Breast epithelium (tissue), 4 donors: ENCODE data around the gene PHRF1. TPM values are rescaled to one million over a fixed set of nuclear protein-coding genes. Genes with fewer than 3 reads are reported as not detected.
A peak's percentile ranks its signal among the peaks of the same experiment; 100 is the strongest.
"Not testable (repeated sequence)": the region's sequence is repeated elsewhere in the genome, so short reads cannot be mapped to it uniquely, and the experiment has no call there.

Experiments
- DNase-seq, 2 donors: peaks; one replicate each; pipeline ENCODE4 v3.0.0-alpha.2; 2019; ENCODE audit warnings: low spot score in 2 of 2
- H3K27ac ChIP-seq, 2 donors: fragments of 200-600 bp; sonication (generic) in 1 of 2; one replicate each; pipeline ENCODE4 v1.5.1; 2016 to 2019; ENCODE audit warnings: mild to moderate bottlenecking in 1 of 2
- H3K27me3 ChIP-seq, 2 donors: fragments of 200-600 bp; sonication (generic) in 1 of 2; one replicate each; pipeline versions ENCODE4 v1.5.1 to v1.6.0; 2017 to 2019; ENCODE audit warnings: control low read depth in 1 of 2, mild to moderate bottlenecking in 1 of 2
- H3K36me3 ChIP-seq: fragments of 200-600 bp; one replicate; pipeline ENCODE4 v1.5.1; 2019
- H3K4me1 ChIP-seq, 2 donors: fragments of 200-600 bp; sonication (generic); one replicate each; pipeline ENCODE4 v1.5.1; 2016 to 2019; ENCODE audit warnings: control low read depth in 1 of 2
- H3K4me3 ChIP-seq, 3 donors: fragments of 200-600 bp; sonication (generic); 1 replicate in 2 of 3; 2 replicates in 1 of 3; pipeline ENCODE4 v1.5.1; 2016 to 2019; ENCODE audit warnings: mild to moderate bottlenecking in 3 of 3, moderate library complexity in 2 of 3
- H3K9me3 ChIP-seq, 2 donors: fragments of 200-600 bp; sonication (generic) in 1 of 2; one replicate each; pipeline ENCODE4 v1.5.1; 2016 to 2019; ENCODE audit warnings: control low read depth in 1 of 2
- CTCF ChIP-seq, 3 donors: fragments of 450-650 bp; IDR thresholded peaks; one replicate each; pipeline ENCODE4 v1.5.1; 2016 to 2017; ENCODE audit warnings: antibody characterized with exemption in 3 of 3, mild to moderate bottlenecking in 3 of 3, moderate library complexity in 3 of 3
- POLR2A ChIP-seq: fragments of 450-650 bp; IDR thresholded peaks from one replicate; pipeline ENCODE4 v1.6.1; 2016; ENCODE audit warnings: antibody characterized with exemption, mild to moderate bottlenecking, moderate library complexity
- POLR2AphosphoS5 ChIP-seq, 3 donors: sonication (generic); formaldehyde crosslinking; IDR thresholded peaks; one replicate each; pipeline ENCODE4 v1.6.1; 2017; ENCODE audit warnings: antibody characterized with exemption in 3 of 3
- intact Hi-C: fragments of 100-400 bp; cut with DNase I; formaldehyde crosslinking; loops from one replicate; pipeline ENCODE4 v1.15.1; 2023; ENCODE audit warnings: low total_unique reads
- total RNA-seq, 3 donors: library from RNA; depleted of rRNA; stranded (reverse); fragments of >200 nt; gene quantifications; one replicate each; pipeline ENCODE4 v1.1.0, GENCODE V29; 2016

The PHRF1 gene
- total RNA-seq, 3 donors from 2014 or later: 18.6 to 22.1 (median 21.3) TPM

DNA sequence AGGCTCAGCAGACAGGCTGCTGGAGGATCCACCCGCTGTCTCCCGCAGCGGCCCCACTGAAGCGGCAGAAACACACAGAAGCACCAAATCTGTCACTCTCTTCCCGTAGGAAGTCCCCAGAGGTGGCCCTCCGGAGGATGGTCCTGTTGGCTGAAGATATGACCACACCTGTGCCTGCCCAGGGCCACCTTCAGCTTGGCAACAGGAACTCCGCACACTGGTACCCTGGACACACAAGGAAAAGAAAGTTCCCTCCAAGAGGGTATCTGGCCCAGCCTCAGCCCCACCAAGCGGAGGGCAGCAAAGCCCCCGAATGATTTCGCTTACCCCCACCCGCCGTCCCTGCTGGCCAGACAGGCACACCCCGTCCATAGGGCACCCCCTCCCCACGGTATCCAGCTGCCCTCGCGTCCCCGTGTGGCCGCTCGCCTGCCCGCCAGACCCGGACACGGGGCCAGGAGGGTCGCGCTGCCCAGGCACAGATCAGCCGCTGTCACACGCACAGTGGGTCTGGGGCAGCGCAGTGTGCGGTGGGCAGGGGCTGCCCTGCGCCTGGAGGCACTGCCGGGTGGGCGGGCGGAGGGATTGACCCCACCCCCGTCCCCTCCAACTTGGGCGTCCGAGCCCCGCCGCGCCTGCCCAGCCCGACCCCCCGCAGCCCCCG lies 8.5 kb upstream of the PHRF1 start:
- Histone ChIP-seq H3K27me3 (no peaks in the 10 kb centered on the region), H3K4me3 (peak overlapping the region; percentile 53 to 79 (median 65)), H3K4me1 (peaks cover 0 to 7% of the 10 kb centered on the region in 2 donors), H3K27ac (peak overlapping the region; percentile 78 to 82), H3K9me3 (no peaks in the 10 kb centered on the region), H3K36me3 (no peaks in the 10 kb centered on the region)
- DNase-seq: no peak
- no peak for TF ChIP-seq CTCF (IDR thresholded peaks at IDR 0.05)
- no peak for TF ChIP-seq POLR2A
- no peak for TF ChIP-seq POLR2AphosphoS5 (IDR thresholded peaks at IDR 0.05)
- intact Hi-C loops: loop anchor here (10.0 kb wide), 1 partner anchor 207 kb away; the partner anchor contains the start of gene GATD1

GRCh38 chr11:568306-569157 lies 7.7 kb upstream of the PHRF1 start:
- peak; percentile 92 to 93 for DNase-seq
- Histone ChIP-seq H3K27ac (peak overlapping the region; percentile 78 to 82), H3K9me3 (no peaks in the 10 kb centered on the region), H3K4me3 (peak overlapping the region; percentile 53 to 79 (median 65)), H3K4me1 (peaks cover 0 to 7% of the 10 kb centered on the region in 2 donors), H3K36me3 (no peaks in the 10 kb centered on the region), H3K27me3 (no peaks in the 10 kb centered on the region)
- no peak for TF ChIP-seq POLR2A
- TF ChIP-seq POLR2AphosphoS5 (IDR thresholded peaks at IDR 0.05): peak in 1 of 3 donors; percentile 10
- intact Hi-C loops: loop anchor here (10.0 kb wide), 1 partner anchor 206 kb away; the partner anchor contains the start of gene GATD1

DNA sequence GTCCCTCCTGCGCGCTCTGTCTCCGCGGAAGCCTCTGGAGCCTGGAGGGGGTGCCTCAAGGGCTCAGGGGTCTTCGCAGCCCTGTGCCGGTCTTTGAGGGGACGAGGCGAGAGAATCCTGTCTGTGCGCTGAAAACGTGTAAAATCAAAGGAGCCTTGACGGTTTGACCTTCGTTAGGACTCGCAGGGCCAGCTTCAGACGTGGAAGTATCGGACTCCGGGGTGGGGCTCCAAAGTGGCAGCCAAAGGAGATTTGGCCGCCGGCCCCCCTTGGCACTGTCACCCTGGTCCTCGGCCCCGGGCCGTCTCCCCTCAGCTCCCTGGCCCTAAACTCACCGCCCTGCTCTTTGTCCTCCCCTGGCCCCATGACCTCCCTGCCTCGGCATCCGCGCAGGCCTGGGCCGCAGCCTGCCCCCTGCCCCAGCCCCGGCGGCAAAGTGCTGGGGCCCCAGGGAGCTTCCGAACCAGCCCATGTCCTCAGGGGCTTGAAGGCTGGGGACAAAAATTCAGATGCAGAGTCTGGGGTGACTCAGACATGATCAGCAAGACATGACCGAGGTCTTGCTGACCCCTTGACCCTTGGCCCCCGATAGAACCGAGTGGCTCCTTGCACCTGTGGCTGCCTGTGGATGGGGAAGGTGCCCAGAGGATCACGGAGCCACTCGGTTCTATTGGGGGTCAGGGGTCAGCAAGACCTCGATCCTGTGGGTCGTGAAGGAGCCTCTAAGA lies 6.9 kb upstream of the PHRF1 start:
- H3K27ac ChIP-seq: peak overlapping the region; percentile 78 to 82
- H3K4me1 ChIP-seq: peaks cover 0 to 9% of the 10 kb centered on the region in 2 donors
- H3K4me3 ChIP-seq: peak overlapping the region; percentile 53 to 79 (median 65)
- no peaks in the 10 kb centered on the region for H3K36me3 ChIP-seq
- TF ChIP-seq POLR2AphosphoS5 (IDR thresholded peaks at IDR 0.05): no peak
- TF ChIP-seq POLR2A: no peak
- TF ChIP-seq CTCF (IDR thresholded peaks at IDR 0.05): no peak
- H3K27me3 ChIP-seq: no peaks in the 10 kb centered on the region
- intact Hi-C loops: loop anchor here (10.0 kb wide), 1 partner anchor 205 kb away; the partner anchor contains the start of gene GATD1
- H3K9me3 ChIP-seq: no peaks in the 10 kb centered on the region
- no peak for DNase-seq

DNA sequence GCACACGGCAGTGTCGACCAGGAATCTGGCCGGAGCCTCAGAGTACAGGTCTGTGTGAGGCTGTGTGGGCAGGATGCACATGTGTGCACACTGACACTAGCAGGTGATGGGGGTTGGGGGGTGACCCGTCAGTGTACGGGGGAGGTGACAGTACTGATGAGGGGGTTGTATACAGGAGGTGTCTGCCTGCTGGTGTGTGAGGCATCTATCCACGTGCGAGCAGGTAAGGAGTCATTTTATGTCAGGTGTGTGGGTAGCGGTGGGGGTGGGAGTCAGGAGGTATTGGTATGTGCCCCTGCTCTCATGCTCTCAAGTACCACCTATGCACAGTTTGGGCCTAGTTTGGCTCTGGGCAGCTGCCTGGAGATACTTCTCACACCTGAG lies 4.5 kb upstream of the PHRF1 start:
- TF ChIP-seq POLR2A: no peak
- no peak for TF ChIP-seq POLR2AphosphoS5 (IDR thresholded peaks at IDR 0.05)
- no peak for TF ChIP-seq CTCF (IDR thresholded peaks at IDR 0.05)
- no peak overlapping the region for H3K27ac ChIP-seq
- H3K9me3 ChIP-seq: no peaks in the 10 kb centered on the region
- intact Hi-C loops: no loop called here
- peaks cover 0 to 16% of the 10 kb centered on the region in 2 donors for H3K4me1 ChIP-seq
- no peaks in the 10 kb centered on the region for H3K27me3 ChIP-seq
- no peaks in the 10 kb centered on the region for H3K36me3 ChIP-seq
- H3K4me3 ChIP-seq: no peak overlapping the region
- no peak for DNase-seq

GRCh38 chr11:573146-573759 lies 3.0 kb upstream of the PHRF1 start:
- intact Hi-C loops: no loop called here
- Histone ChIP-seq H3K36me3 (no peaks in the 10 kb centered on the region), H3K27ac (no peak overlapping the region), H3K27me3 (no peaks in the 10 kb centered on the region), H3K4me1 (peaks cover 10 to 26% of the 10 kb centered on the region in 2 donors), H3K4me3 (no peak overlapping the region), H3K9me3 (no peaks in the 10 kb centered on the region)
- no peak for TF ChIP-seq CTCF (IDR thresholded peaks at IDR 0.05)
- no peak for TF ChIP-seq POLR2A
- TF ChIP-seq POLR2AphosphoS5 (IDR thresholded peaks at IDR 0.05): no peak
- no peak for DNase-seq

DNA sequence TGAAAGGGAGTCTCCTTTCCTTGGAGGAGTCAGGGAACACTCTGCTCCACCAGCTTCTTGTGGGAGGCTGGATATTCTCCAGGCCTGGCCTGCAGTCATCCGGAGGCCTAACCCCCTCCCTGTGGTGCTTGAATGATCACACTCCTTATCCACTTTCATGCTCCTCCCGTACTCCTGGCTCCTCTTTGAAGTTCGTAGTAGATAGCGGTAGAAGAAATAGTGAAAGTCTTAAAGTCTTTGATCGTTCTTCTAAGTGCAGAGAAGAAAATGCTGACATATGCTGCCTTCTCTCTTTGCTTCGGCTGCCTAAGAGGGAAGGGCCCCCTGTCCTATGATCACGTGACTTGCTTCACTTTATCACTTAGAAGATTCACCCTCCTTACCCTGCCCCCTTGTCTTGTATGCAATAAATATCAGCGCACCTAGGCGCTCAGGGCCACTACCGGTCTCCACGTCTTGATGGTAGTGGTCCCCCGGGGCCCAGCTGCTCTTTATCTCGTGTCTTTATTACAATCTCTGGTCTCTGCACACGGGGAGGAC lies 2.2 kb upstream of the PHRF1 start:
- H3K36me3 ChIP-seq, DNase-seq, H3K27me3 ChIP-seq, H3K27ac ChIP-seq, H3K9me3 ChIP-seq, intact Hi-C loops: not testable (repeated sequence)
- Histone ChIP-seq H3K4me1 (peaks cover 11 to 34% of the 10 kb centered on the region in 2 donors), H3K4me3 (peak overlapping the region in 2 of 3 donors; percentile 11 to 86)
